Mucosa of descending colon (tissue), 3 donors: ENCODE results near the gene LCNL1. TPM values are rescaled to one million over a fixed set of nuclear protein-coding genes. Genes with fewer than 3 reads are reported as not detected.

Experiments used
- ATAC-seq: fragments of 200-7000 bp; cut with Tn5 transposase; one replicate; pipeline ENCODE4 v1.9.1; 2020; ENCODE audit warnings: mild to moderate bottlenecking, moderate library complexity
- DNase-seq, 3 donors: peaks; one replicate each; pipeline ENCODE4 v3.0.0-alpha.2; 2020
- H3K36me3 ChIP-seq: fragments of 200-600 bp; one replicate; pipeline ENCODE4 v1.8.0; 2021; ENCODE audit warnings: low read depth, mild to moderate bottlenecking
- H3K4me1 ChIP-seq: fragments of 200-600 bp; one replicate; pipeline ENCODE4 v1.8.0; 2021; ENCODE audit warnings: low read depth, mild to moderate bottlenecking
- H3K4me3 ChIP-seq: fragments of 200-600 bp; one replicate; pipeline ENCODE4 v1.8.0; 2021; ENCODE audit warnings: mild to moderate bottlenecking
- H3K9me3 ChIP-seq: fragments of 200-600 bp; one replicate; pipeline ENCODE4 v1.8.0; 2021; ENCODE audit warnings: mild to moderate bottlenecking
- CTCF ChIP-seq: fragments of 200-600 bp; IDR thresholded peaks from one replicate; pipeline ENCODE4 v1.8.0; 2022; ENCODE audit warnings: antibody characterized with exemption, mild to moderate bottlenecking
- intact Hi-C, 2 donors: fragments of 100-400 bp; cut with DNase I in 1 of 2; cut with micrococcal nuclease in 1 of 2; formaldehyde crosslinking; loops; one replicate each; pipeline versions ENCODE4 v1.11.0 to v1.11.1; 2022; cut with DNase I, micrococcal nuclease
- total RNA-seq, 3 donors: library from RNA; stranded (reverse); fragmentation: NEBNext Ultra II Directional in 2 of 3; extraction: Animal tissue kit (Norgen Biotek cat#: 25700) in 2 of 3; gene quantifications; one replicate each; pipeline versions ENCODE4 v1.2.1 to v1.2.4, GENCODE V29; 2021 to 2023
- donor health status: DM: no; HTN: no; CAD: no; lungs with moderate emphysema.
- donor health status: DM: no; HTN: no; CAD: no.
- donor health status: DM: no; HTN: yes; CAD: no.

LCNL1 gene
- total RNA-seq, 3 donors from 2014 or later, result 0.17 to 0.76 TPM; not detected in 1

GRCh38 chr9:136973618-136974617, 8.9 kb upstream of the LCNL1 start:
- intact Hi-C loops, result no loop called here
- Histone ChIP-seq H3K4me1 (peaks cover 2% of the 10 kb centered on the region), H3K4me3 (no peak overlapping the region), H3K9me3 (no peaks in the 10 kb centered on the region), H3K36me3 (no peaks in the 10 kb centered on the region)
- ATAC-seq (no peak), DNase-seq (no peak)
- TF ChIP-seq CTCF, result no peak

- ATAC-seq, result peak; percentile 49
- TF ChIP-seq CTCF, result no peak
- no peaks in the 10 kb centered on the region for H3K9me3 ChIP-seq
- DNase-seq, result no peak
- H3K4me3 ChIP-seq, result no peak overlapping the region
- H3K4me1 ChIP-seq, result peaks cover 2% of the 10 kb centered on the region
- no peaks in the 10 kb centered on the region for H3K36me3 ChIP-seq
- intact Hi-C loops, result no loop called here
Observed at GRCh38 chr9:136974817-136975535, 7.8 kb upstream of the LCNL1 start.

GRCh38 chr9:136975644-136976043, 7.1 kb upstream of the LCNL1 start:
- H3K9me3 ChIP-seq, result no peaks in the 10 kb centered on the region
- no peak overlapping the region for H3K4me3 ChIP-seq
- intact Hi-C loops, result no loop called here
- peaks cover 2% of the 10 kb centered on the region for H3K4me1 ChIP-seq
- no peaks in the 10 kb centered on the region for H3K36me3 ChIP-seq
- DNase-seq (no peak), ATAC-seq (no peak)
- TF ChIP-seq CTCF, result no peak

- TF ChIP-seq CTCF, result no peak
- peaks cover 2% of the 10 kb centered on the region for H3K4me1 ChIP-seq
- DNase-seq, result no peak
- H3K36me3 ChIP-seq, result no peaks in the 10 kb centered on the region
- intact Hi-C loops, result no loop called here
- H3K4me3 ChIP-seq, result no peak within 1 kb of the TSS
- no peaks in the 10 kb centered on the region for H3K9me3 ChIP-seq
- no peak for ATAC-seq
Observed at GRCh38 chr9:136977223-136977622, 5.6 kb upstream of the LCNL1 start, which contains the start of gene PTGDS. TSS of gene PTGDS (plus strand) at chr9:136977504. CDS start at chr9:136977579, 75 bp downstream.

DNA sequence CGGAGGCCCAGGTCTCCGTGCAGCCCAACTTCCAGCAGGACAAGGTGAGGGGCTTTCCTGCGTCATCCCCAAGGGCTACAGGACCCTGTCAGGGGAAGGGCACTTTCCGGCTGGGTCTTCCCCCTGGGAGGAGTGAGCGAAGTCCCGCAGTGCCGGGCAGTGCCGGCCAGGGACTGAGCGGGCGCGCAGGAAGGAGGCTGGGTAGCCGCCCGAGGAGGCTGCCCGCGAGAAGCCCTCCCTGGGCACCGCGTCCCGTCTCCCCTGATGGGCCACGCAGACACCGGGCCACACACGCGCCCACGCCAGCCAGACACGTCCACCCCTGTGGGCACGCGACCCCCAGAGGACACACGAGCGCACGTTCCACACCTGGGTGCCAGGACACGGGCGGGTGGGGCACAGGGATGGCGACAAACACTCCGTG, 5.1 kb upstream of the LCNL1 start:
- intact Hi-C loops, result no loop called here
- TF ChIP-seq CTCF, result no peak
- DNase-seq (peak in 1 of 3 donors; percentile 53), ATAC-seq (peak; percentile 12)
- Histone ChIP-seq H3K4me1 (peaks cover 2% of the 10 kb centered on the region), H3K9me3 (no peaks in the 10 kb centered on the region), H3K4me3 (no peak overlapping the region), H3K36me3 (no peaks in the 10 kb centered on the region)
